ENCODE results near the gene ARG2. TPM values are rescaled to one million over a fixed set of nuclear protein-coding genes. Genes with fewer than 3 reads are reported as not detected.
"Not testable (repeated sequence)": the region's sequence is repeated elsewhere in the genome, so short reads cannot be mapped to it uniquely, and the experiment has no call there.

ARG2 gene
- total and polyA plus RNA-seq, 2 of the 4 experiments (the other 2 are of a cell fraction) = 1.1 to 2.5 TPM

DNA sequence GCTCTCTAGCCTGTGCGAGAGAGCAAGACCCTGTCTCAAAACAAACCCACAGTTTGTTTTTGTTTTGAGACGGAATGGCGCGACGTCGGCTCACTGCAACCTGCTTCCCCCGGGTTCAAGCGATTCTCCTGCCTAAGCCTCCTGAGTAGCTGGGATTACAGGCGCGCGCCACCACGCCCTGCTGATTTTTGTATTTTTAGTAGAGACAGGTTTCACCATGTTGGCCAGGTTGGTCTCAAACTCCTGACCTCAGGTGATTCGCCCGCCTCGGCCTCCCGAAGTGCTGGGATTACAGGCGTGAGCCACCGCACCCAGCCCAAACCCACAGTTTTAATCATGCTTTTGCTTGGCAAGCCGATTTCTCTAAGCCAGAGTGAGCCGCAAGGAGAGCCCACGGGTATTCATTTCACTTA is 19.2 kb upstream of the ARG2 start:
- Histone ChIP-seq H3K27ac (ENCODE audit: insufficient read depth, low read length) (peak overlapping the region; percentile 85), H3K18ac (ENCODE audit: low read depth, low read length) (peak overlapping the region; percentile 67), H3K9ac (ENCODE audit: low read depth, low read length) (peak overlapping the region; percentile 70), H2BK120ac (ENCODE audit: low read depth, low read length) (peak overlapping the region; percentile 72), H3K4ac (ENCODE audit: low read depth, low read length) (peak overlapping the region; percentile 94), H2AK9ac (replicated peaks; ENCODE audit: low read depth, low read length, poor library complexity) (peak overlapping the region; percentile 39), H2AFZ (replicated peaks; ENCODE audit: low read length, poor library complexity) (peak overlapping the region; percentile 98), H2BK5ac (ENCODE audit: low read depth, low read length, poor library complexity, severe bottlenecking) (peak overlapping the region; percentile 53), H3K4me2 (ENCODE audit: low read depth, low read length) (peak overlapping the region; percentile 67), H3K4me3 (ENCODE audit: insufficient read depth, low read depth, low read length) (peak overlapping the region; percentile 67), H3K23ac (ENCODE audit: low read depth, low read length) (peak overlapping the region; percentile 92), H4K91ac (ENCODE audit: insufficient read depth, low read depth, low read length) (peak overlapping the region; percentile 95), H4K5ac (ENCODE audit: low read depth, low read length) (peak overlapping the region; percentile 93), H3K14ac (replicated peaks; ENCODE audit: low read depth, low read length) (peak overlapping the region; percentile 96), H2BK15ac (ENCODE audit: low read depth, low read length) (0 out of 3 replicates have a peak overlapping the region, but pooled peaks have one; percentile 63), H2AK5ac (ENCODE audit: low read depth, low read length) (peak overlapping the region; percentile 92), H4K8ac (ENCODE audit: low read depth in 2 of 2, low read length in 2 of 2) (peak overlapping the region; percentile 98 to 100), H3K56ac (ENCODE audit: extremely low read depth, insufficient read depth, low read length) (0 out of 2 replicates have a peak overlapping the region, but pooled peaks have one; percentile 46)
- CTCF ChIA-PET = interaction anchor here (1.5 to 2.0 kb wide), 4 partner anchors 10 to 174 kb away, joined by 5 to 7 read pairs (median 7); no protein-coding TSS in a partner anchor
- H2BK20ac ChIP-seq (ENCODE audit: low read depth, low read length); H3K36me3 ChIP-seq (ENCODE audit: control insufficient read depth, insufficient read depth, low read length); BruUV-seq (replicated peaks); DNase-seq; in situ Hi-C loops (cut with MboI; ENCODE audit: low sequenced_read_pairs); H3K9me3 ChIP-seq (ENCODE audit: control insufficient read depth, insufficient read depth, low read length); H3K27me3 ChIP-seq (ENCODE audit: control insufficient read depth, insufficient read depth, low read length); dilution Hi-C loops (cut with HindIII; ENCODE audit: low sequenced_read_pairs, unreplicated experiment); H3K79me1 ChIP-seq (ENCODE audit: low read depth in 1 of 2, low read length in 2 of 2); H3K9me1 ChIP-seq (ENCODE audit: insufficient read depth, low read length); ATAC-seq (ENCODE audit: low read depth); H3K4me1 ChIP-seq (ENCODE audit: control insufficient read depth, insufficient read depth, low read length); H4K20me1 ChIP-seq (ENCODE audit: insufficient read depth, low read length): not testable (repeated sequence)
- POLR2A ChIA-PET (ENCODE audit: unreplicated experiment) = interaction anchor here (0.6 to 1.0 kb wide), 2 partner anchors 10 to 93 kb away, joined by 3 to 14 read pairs; no protein-coding TSS in a partner anchor
- intact Hi-C loops (cut with micrococcal nuclease) = loop anchor here (5.0 kb wide), 1 partner anchor 67 kb away; no protein-coding TSS in a partner anchor
- 83% methylated on average over 4 of the region's 21 CpGs; no CpG with 5 or more reads in 1 of the 2 experiments for WGBS, 2 experiments (ENCODE audit: extremely low coverage in 2 of 2, insufficient read length in 1 of 2)

All from IMR-90 (cell line).